NCI-H774 (cell line): ENCODE data around the gene BTBD7.
A peak's percentile ranks its signal among the peaks of the same experiment; 100 is the strongest.
"Not testable (repeated sequence)": the region's sequence is repeated elsewhere in the genome, so short reads cannot be mapped to it uniquely, and the experiment has no call there.

Experiments
- DNase-seq: peaks from one replicate; lab custom pipeline; 2025; lab: John Stamatoyannopoulos, UW

BTBD7 gene

DNA sequence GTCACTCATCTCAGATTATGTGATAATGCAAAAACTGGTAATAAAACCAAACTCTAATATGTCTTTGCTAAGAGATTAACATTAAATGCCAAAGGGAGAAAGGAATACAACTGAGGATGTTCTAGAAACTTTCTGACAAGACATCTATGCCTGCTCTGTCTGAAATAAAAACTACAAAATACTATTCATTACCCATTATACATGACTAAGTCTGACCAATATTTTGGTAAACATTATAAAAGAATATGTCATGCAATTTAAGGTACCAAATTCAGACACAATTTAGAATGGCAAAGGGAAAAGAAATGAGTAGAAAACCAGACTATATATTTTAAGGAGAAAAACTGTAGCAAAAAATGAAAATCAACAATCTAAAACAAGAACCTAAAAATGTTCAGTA, 86.3 kb downstream of the BTBD7 start:
- no peak for DNase-seq

DNA sequence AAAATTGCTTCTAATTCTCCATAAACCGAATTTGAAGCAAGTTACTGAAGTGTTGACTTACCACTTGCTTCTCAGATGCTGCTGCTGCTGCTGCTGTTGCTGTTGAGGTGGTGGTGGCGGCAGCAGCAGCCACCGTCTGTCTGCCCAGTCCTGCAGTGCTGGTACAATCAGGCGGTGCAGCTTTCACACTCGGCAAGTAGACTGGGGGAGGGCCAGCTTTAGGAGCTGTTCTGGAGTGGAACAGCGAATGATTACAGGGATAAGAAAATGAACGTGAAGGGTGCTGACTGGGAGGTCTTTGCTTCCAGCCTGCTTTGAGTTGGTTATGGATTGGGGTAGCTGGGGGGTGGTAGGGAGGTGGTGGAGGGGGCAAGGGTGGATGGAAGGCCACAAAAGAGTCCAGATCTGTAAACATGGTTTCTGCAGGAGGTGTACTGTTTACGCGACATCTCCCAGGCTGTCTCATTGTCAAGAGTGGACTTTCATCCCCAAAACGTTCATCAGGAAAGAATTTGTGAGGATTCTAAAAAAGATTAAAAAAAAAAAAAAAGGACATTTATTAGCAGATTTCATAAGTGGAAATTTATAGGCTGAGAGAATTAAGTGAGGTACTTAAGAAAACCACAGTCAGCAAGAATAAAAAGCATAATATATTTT, 86.9 kb downstream of the BTBD7 start:
- no peak for DNase-seq

DNA sequence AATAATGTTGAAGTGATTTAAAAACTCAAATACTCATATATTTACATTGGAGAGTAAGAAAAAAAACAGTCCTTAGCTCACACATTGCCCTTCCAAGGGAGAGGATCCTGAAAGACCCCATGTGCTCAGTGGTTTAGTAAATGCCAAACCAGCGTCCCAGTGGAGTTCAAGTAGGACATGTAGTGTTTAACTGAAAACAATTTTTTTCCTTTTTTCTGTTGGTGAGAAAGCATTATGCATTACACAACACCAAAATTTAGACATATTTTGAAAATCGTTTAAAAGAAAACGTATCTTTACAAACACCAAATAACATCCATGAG, 92.2 kb downstream of the BTBD7 start:
- no peak for DNase-seq

DNA sequence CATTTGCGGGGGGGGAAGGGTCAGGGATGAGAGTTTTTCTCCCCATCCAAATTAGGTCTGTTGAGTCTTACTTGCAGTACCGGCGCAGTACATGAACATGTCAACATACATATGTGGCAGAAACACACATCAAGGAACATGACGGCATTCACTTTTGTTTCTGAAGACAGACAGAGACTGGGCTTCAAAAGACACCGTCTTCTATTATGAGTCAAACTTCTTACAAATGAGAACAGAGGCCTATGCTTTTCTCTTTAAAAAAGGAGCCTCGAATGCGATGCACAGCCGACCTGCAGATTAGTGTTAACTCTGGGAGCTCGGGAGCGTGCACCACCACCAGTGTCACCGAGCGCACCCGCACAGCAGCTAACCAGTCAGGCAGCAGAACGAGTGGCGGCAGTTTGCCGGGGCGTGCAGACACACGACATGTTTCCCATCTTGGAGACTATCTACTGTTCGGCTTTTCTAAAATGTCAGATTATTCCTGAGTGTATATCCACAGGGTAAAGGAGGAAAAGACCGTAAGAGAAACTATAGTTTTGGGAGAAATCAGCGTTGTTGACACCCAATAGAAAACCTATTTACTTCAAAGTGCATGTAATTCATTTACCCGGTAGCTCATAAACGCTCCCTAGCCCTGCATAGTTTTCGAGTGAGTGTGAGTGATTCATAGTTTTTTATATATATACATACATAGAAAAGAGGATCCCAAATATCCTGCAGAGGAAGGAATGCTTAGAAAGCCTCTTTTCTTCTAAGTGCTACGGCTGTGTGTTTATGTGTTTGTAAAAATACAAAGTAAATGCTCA, 92.8 kb downstream of the BTBD7 start:
- no peak for DNase-seq

DNA sequence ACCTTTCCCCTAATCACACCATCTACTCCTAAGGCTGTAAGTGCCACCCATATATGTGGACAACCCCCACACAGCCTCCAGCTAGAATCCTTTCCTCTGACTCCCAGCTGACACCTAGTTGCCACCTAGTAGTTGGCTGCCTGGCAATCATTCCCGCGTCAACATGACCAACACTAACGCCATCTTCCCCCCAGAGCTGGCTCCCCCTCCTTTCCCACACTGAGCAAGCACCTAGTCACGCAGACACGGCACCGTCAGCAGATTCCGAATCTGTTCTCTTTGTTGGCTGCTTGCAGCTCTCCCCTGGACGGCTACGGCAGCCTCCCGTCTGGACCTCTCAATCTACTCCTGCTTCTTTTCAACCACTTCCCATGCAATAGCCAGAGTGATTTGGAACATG, 98.0 kb downstream of the BTBD7 start:
- no peak for DNase-seq

- not testable (repeated sequence) for DNase-seq
Observed at GRCh38 chr14:93233078-93233477, 99.8 kb downstream of the BTBD7 start.

DNA sequence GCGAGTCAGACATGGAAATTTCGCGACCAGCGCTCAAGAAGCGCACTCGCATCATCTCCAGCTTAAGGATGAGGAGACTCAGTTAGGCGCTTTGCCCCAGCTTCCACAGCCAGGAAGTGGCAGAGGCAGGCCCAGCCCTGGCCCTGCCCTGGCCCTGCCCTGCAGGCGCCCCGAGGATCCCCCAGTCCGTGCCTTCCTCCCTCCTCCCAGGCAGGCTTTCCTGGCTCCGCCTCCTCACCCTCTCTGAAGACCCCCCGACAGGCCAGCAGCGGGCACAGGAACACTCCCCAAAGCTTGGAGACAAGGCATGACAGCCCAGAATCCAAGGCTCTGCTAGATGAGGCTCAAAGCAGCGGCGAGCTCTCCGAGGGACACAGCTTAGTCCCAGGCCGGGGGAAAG, 100.7 kb downstream of the BTBD7 start:
- DNase-seq: no peak

DNA sequence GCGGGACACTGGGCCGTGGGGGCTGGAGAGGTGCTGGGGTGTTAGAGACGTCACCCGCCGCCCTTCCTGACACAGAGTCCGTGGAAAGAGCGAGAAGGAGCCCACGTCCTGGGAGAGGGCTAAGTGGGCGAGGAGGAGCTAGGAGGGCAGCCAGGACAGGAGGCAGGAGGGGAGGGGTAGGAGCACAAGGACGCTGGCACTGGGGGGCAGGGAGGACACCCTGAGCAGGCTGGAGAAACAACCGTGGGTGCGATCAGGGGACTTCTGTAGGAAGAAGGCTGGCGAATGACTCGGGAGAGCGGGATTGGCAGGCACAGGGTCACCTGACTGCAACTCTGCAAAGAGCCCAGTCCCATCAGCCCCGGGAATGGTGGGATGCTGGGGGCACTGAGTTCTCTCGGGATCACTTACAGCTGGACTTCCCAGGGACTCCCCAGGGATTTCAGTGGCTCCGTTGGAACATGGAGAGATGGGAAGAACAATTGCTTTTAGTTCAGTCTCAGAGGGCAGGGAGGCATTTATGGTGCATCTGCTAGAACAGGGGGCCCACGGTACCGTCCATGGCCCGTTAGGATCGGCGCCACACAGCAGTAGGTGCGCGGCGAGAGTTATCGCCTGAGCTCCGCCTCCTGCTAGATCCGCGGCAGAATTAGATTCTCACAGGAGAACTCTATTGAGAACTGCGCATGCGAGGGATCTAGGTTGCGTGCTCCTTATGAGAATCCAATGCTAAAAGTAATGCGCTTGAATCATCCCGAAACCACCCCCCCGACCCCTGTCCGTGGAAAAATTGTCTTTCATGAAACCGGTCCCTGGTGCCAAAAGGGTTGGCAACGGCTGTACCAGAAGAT, 101.5 kb downstream of the BTBD7 start:
- DNase-seq: no peak

GRCh38 chr14:93230539-93230938, 102.3 kb downstream of the BTBD7 start:
- no peak for DNase-seq

GRCh38 chr14:93228550-93228949, 104.3 kb downstream of the BTBD7 start:
- DNase-seq: no peak

DNA sequence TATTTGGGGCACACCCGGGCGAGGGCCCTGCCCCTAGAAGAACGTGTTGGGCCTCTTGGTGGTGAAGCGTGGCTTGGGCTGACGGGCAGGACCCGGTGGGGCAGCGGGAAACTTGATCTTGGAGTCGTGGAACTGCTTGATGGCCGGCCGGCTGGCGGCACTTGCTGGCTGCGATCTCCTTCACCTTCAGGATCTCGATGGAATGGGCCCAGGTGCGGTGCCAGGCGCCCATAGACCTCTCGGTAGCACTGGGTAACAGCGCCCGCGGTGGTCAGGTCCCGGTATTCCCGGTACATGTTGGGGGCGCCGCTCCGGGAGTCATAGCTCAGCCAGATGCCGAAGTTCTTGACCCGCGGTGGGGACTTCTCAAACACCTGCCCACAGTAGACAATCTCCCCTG, 109.3 kb downstream of the BTBD7 start:
- DNase-seq: no peak

- no peak for DNase-seq
Observed at GRCh38 chr14:93220509-93220908, 112.3 kb downstream of the BTBD7 start.

- DNase-seq: peak; percentile 21
Observed at GRCh38 chr14:93219103-93219726, 113.6 kb downstream of the BTBD7 start.

- no peak for DNase-seq
Observed at GRCh38 chr14:93214598-93214997, 118.2 kb downstream of the BTBD7 start.

DNA sequence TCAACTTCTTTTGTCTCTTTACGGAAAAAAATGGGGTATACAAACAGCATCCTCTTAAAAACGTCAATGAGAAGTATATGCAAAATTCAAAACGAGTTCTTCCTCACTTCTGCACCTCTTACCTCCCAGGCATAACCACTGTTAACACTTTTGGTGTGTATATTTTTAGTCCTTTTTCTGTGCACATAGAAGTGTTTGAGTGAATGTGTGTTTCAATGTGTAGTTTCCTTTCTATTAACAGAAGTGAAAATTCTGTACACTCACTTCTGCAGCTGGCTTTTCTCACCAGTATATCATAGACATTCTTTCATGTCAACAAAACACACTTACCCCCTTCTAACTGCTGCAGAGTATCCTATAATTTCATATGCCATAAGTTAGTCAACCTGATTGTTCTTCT, 120.4 kb downstream of the BTBD7 start:
- DNase-seq: no peak

GRCh38 chr14:93207468-93208308, 125.1 kb downstream of the BTBD7 start:
- peak; percentile 12 for DNase-seq

- DNase-seq: peak; percentile 98
Observed at GRCh38 chr14:93206793-93207467, 125.9 kb downstream of the BTBD7 start, which contains the start of the genes GON7 and UBR7. GON7 (minus strand) TSS chr14:93207065; CDS start chr14:93207037, 28 bp downstream. UBR7 (plus strand) TSS chr14:93207256; CDS start chr14:93207292, 36 bp downstream.

DNA sequence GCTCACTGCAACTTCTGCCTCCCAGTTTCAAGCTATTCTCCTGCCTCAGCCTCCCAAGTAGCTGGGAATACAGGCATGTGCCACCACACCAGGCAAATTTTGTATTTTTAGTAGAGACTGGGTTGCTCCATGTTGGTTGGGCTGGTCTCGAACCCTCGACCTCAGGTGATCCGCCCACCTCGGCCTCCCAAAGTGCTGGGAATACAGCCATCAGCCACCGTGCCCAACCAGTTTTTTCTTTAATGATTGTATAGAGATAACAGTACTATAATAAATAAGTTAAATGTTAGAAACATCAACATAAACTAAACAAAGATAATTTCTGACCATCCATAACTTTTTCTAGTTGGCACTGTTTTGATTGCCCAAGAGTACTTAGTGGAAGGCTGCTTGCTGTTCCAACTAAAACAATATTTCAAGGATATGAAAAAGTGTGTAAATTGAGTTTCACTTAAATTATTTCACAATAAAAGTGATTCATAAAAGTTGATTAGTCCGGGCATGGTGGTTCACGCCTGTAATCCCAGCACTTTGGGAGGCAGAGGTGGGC, 131.6 kb downstream of the BTBD7 start:
- no peak for DNase-seq

DNA sequence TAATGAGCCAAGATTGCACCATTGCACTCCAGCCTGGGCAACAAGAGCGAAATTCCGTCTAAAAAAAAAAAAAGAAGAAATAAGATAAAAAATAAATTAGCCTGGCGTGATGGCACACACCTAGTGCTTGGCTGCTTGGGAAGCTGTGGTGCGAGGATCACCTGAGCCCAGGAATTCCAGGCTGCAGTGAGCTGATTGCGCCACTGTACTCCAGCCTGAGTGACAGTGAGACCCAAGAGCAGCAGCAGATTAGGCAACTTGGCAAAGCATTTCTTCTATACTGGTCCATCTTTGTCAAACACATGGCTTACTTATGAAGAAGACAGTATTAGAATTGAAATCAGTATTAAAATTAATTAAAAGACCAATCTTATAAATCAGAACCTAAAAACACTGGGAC, 132.3 kb downstream of the BTBD7 start:
- no peak for DNase-seq

GRCh38 chr14:93199031-93199430, 133.8 kb downstream of the BTBD7 start:
- no peak for DNase-seq
